Measurements from ENCODE around the gene UBE2Q2. TPM values are rescaled to one million over a fixed set of nuclear protein-coding genes. Genes with fewer than 3 reads are reported as not detected.

The UBE2Q2 gene
- total and polyA plus RNA-seq, 9 of the 15 experiments (the other 6 are each of a cell fraction or from before 2014, with no cell fraction given), result 6.2 to 24.0 (median 16.2) TPM

- no peak for TF ChIP-seq ATF2 (CRISPR knock-in tag; IDR thresholded peaks at IDR 0.05)
- TF ChIP-seq SRSF9 (IDR thresholded peaks at IDR 0.05; ENCODE audit: borderline replicate concordance, low read depth, low read length), result no peak
- no peak for TF ChIP-seq CEBPZ (IDR thresholded peaks at IDR 0.05; ENCODE audit: borderline replicate concordance, low read depth, low read length)
- TF ChIP-seq RBM15 (IDR thresholded peaks at IDR 0.05; ENCODE audit: insufficient read depth, low read length), result no peak
- no peak for TF ChIP-seq ZNF175 (CRISPR knock-in tag; IDR thresholded peaks at IDR 0.05; ENCODE audit: low read depth)
- peak; percentile 40 to 45; a peak in 2 of 4 replicates for TF ChIP-seq SIN3A (IDR thresholded peaks at IDR 0.05; ENCODE audit: borderline replicate concordance in 2 of 2, control insufficient read depth in 1 of 2, low read depth in 2 of 2, low read length in 2 of 2)
- peak; percentile 89; the same call in 1 of the 2 replicates for TF ChIP-seq ADNP (tag; IDR thresholded peaks at IDR 0.05)
- TF ChIP-seq KDM1A (IDR thresholded peaks at IDR 0.05), result peak; percentile 52 to 61; a peak in 2 of 4 replicates
- peak; percentile 72 for TF ChIP-seq DPF2 (IDR thresholded peaks at IDR 0.05)
- peak; percentile 88 for TF ChIP-seq TEAD4 (IDR thresholded peaks at IDR 0.05; ENCODE audit: low read length)
- no peak for TF ChIP-seq TEAD4 (CRISPR knock-in tag; IDR thresholded peaks at IDR 0.05; ENCODE audit: borderline replicate concordance)
- TF ChIP-seq ZNF354B (CRISPR knock-in tag; IDR thresholded peaks at IDR 0.05), result no peak
- no peak for TF ChIP-seq ZNF280B (CRISPR knock-in tag; IDR thresholded peaks at IDR 0.05)
- TF ChIP-seq ID3 (CRISPR knock-in tag; IDR thresholded peaks at IDR 0.05), result no peak
- TF ChIP-seq ID3 (tag; IDR thresholded peaks at IDR 0.05), result no peak
- TF ChIP-seq NFIC (IDR thresholded peaks at IDR 0.05), result peak; percentile 52; the same call in 1 of the 2 replicates
- TF ChIP-seq MXI1 (IDR thresholded peaks at IDR 0.05; ENCODE audit: low read depth, low read length), result no peak
- no peak for TF ChIP-seq ZNF165 (CRISPR knock-in tag; IDR thresholded peaks at IDR 0.05; ENCODE audit: borderline replicate concordance)
- peak in 1 of 2 experiments; percentile 36; a peak in 1 of 4 replicates for TF ChIP-seq MNT (conservative IDR thresholded peaks at IDR 0.05)
- no peak for TF ChIP-seq ZNF212 (CRISPR knock-in tag; IDR thresholded peaks at IDR 0.05)
- no peak for TF ChIP-seq SAFB2 (IDR thresholded peaks at IDR 0.05; ENCODE audit: borderline replicate concordance, low read depth, low read length, severe bottlenecking)
Observed at GRCh38 chr15:75902129-75902557, 58.9 kb downstream of the UBE2Q2 start (continued).

Data from K562 (cell line).